Embryonic facial prominence (tissue), 1 donor: ENCODE measurements around the gene ZDHHC8.

Source experiments
- DNase-seq: peaks from one replicate; pipeline ENCODE4 v3.0.0-alpha.2; 2016; ENCODE audit errors: extremely low spot score

ZDHHC8 gene

DNA sequence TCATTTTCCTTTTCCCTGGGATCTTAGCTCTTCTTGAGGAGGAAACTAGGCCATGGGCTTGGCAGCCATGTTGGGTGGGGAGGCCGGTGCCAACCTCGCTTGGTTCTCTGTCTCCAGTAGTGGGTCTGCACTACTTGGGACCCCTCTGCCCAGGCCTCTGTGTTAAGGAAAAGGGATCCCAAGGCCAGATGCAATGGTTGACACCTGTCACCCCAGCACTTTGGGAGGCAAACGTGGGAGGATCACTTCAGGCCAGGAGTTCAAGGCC lies 1.9 kb upstream of the ZDHHC8 start:
- DNase-seq = no peak

- no peak for DNase-seq
Observed at GRCh38 chr22:20130319-20130718, 1.3 kb upstream of the ZDHHC8 start.

DNA sequence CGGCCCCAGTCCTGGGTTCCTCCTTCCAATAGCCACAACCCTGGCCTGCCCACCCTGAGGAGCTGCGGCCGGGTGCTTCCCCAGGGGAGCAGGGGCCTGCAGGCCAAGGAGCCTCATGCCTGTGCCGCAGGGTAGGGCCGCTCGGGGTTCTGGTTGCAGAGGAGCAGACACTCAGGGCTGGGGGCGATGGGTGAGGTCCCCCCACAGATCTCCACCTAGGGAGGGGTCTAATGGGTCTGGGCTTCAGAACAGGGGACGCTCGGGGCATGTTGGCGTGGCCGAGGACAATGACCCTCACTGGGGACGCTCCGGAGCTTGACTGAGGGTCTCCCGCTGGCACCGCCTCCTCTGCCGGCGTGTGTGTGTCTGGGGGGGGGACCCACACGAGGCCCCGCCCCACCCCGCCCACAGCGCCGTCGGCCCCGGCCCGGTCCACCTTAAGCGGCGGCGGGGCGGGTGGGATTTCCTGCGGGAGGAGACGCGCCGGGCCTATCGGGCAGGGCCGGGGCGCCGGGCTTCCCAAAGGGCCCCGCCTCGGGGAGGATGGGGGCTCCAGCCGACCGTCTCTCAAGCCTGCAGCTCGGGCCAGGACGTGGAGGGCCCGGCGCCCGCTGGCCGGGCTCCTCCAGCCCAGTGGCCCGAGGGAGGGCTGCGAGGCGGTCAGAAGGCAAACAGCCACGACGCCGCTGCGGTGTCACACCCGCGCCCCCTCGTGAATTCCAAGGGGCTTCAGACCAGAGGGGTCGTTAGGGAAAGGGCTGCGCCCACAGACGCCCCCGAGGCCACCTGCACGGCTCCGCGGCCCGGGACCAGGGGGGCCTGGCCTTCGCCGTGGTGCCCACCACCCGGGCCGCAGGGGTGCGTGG lies 640 bp upstream of the ZDHHC8 start:
- DNase-seq = no peak

- no peak for DNase-seq
Observed at GRCh38 chr22:20131859-20132685, 468 bp downstream of the ZDHHC8 start.

- DNase-seq = no peak
Observed at GRCh38 chr22:20132686-20133246, 1.2 kb downstream of the ZDHHC8 start.

DNA sequence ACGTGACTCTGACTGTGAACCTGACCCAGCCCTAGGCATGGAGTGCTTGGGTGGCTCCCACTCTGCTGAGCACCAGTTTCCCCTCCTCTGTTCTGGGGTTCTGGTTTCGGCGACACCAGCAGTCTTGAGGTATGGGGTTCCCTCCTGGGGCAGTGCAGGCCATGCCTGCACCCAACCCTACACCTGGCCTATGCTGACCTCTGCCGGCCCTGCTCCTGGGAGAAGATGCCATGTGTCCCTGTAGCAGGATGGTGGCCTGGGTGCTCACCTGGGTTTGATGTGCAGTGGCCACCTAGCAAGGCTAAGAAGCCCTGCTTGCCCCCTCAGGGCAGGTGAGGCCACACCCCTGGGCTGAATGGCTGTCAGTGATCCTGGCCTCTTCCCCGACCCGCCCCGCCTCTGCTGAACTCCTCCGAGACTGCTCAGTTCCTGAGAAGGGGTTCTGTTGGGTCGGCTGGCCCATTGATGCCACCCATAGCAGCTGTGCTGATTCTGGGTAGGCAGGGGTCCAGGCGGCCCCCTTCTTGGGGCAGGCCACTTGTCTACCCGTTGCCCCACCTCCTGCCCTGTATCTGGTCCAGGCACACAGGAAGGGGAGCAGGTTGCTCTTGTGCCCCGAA lies 2.4 kb downstream of the ZDHHC8 start:
- no peak for DNase-seq

DNA sequence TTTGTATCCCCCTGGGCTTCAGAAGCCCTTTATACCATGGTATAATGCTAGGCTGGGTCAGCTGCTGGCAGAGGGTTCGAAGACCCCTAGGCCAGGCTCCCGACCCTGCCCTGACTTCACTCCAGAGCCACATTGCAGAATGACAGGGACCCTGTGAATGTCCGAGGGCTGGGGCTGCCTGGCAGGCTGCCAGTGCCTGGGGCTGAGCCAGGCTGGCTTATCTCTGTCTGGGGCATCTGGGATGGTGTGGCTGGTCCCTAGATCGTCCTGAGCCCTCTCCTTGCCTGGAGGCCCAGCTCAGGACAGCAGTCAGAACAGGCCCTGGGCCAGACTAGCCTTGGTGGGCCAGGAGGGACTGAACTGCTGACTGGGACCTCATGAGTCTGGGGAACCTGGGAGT lies 3.7 kb downstream of the ZDHHC8 start:
- DNase-seq = no peak

DNA sequence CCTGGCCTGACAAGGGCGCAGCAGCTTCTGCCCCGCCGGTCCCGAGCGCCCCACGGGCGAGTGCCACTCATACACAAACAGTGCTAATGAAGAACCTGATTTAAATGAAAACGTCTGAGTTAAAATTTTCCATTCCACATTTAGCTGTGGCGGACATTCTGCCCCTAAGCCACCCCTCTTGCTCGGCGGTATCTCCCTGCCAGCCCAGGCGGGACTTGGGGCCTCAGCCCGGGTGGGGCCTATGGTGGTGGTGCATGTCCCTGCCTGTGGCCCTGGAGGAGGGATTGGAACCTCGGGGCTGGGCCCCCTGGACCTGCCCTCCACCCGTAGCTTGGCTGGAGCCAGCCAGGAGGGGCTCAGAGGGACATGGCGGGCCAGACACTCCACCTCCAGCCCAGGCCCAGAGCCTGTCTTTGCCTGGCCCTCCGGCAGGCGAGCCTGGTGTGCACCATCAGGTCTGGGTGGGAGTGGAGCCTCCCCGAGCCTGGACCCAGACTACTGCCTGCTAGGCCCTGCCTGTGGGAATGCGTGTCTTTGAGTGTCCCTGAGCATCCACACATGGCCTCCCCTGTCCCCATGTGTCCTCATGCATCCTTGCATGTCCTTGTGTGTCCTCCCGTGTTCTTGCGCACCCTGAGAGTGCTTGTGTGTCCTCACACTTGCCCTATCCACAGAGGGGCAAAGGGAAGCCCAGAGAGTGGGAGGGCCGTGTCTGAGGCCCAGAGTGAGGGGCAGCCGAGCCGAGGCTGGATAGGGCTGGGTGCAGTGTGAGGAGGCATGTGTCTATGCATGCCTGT lies 4.4 kb downstream of the ZDHHC8 start:
- no peak for DNase-seq

GRCh38 chr22:20136603-20136873 lies 4.9 kb downstream of the ZDHHC8 start:
- no peak for DNase-seq

DNA sequence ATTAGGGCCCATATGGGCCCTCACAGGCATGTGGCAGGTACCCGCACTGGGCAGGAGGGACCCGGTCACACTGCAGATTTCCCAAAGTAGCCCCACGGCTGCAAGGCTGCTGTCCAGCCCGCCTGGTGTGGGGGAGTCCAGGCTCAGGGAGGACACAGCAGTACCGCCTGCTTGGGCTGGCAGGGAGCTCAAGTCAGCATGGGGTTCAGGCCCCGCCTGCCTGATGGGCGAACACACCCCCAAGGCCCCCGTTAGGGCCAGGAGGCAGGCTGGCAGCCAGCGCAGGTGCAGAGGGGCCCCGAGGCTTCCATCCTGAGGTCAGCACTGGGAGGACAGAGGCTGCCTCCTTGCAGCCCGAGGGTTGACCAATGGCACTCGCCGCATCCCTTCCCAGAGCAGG lies 5.5 kb downstream of the ZDHHC8 start:
- DNase-seq = no peak

DNA sequence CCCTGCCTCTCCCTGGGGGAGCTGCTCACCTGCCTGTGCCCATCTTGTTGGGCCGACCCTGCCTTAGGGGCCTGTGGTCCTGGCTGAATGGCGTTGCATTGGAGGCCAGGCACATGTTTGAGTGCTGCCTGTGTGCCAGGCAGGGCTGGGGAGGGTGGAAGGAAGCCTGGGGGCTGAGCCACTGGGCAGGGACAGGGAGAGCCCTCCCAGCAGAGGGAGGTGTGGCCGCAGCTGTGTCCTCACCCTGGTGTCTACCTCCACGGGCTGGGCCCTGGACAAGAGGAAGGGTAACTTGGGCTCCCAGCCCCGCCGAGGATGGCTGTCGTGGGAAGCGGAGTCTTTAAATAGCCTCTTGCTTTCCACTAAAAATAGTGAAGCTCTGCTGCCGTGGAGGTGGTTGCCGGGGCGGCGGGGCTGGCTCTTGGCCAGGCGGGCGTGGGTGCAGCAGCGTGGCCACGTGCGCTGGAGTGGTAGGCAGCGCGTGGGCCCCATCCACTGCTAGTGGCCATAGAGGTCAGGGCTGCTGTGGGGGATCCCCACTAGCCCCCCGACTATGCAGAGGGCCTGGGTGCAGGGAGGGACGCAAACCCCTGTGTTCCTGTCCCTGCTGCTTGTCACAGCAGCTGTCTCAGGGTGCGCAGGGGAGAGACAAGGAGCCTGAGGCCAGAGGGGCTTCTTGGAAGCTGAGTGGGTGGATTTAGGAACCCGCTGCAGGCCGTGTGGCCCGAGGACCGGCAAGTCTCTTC lies 6.2 kb downstream of the ZDHHC8 start:
- DNase-seq = no peak

GRCh38 chr22:20138417-20138738 lies 6.8 kb downstream of the ZDHHC8 start:
- DNase-seq = no peak

- DNase-seq = no peak
Observed at GRCh38 chr22:20138868-20139267, 7.3 kb downstream of the ZDHHC8 start.

DNA sequence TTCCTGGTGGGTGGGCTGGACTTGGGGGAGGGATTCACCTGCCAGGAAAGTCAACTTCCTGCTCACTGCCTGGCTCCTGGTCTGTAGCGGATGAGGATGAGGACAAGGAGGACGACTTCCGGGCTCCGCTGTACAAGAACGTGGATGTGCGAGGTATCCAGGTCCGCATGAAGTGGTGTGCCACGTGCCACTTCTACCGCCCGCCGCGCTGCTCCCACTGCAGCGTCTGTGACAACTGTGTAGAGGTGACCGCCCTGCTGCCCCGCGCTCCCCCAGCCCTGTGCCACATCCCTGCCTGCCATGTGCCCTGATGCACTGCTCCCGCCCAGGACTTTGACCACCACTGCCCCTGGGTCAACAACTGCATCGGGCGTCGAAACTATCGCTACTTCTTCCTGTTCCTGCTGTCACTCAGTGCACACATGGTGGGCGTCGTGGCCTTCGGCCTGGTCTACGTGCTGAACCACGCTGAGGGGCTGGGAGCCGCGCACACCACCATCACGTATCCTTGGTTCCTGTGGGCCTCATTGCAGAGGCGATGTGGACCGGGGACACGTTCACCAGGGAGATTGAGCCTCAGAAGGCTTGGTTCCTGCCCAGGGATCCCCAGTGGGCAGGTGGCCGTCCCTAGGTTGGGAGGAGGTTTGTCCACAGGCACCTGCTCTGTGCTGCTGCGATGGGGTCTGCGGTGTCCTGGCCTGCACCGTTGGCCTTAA lies 7.9 kb downstream of the ZDHHC8 start:
- DNase-seq = no peak

DNA sequence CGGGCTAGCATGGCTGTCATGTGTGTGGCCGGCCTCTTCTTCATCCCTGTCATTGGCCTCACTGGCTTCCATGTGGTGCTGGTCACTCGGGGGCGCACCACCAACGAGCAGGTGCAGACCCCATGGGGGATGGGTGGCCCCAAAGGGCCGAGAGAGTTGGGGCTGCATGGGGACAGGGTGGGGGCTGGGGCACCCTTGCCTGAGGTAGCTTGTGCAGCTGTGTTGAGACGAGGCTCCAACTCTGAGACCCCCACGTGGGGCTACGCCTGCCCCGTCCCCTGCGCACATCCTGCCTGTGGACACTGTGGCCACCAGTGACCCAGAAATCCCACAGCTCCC lies 8.5 kb downstream of the ZDHHC8 start:
- DNase-seq = no peak

GRCh38 chr22:20140521-20140964 lies 8.9 kb downstream of the ZDHHC8 start:
- DNase-seq = no peak

DNA sequence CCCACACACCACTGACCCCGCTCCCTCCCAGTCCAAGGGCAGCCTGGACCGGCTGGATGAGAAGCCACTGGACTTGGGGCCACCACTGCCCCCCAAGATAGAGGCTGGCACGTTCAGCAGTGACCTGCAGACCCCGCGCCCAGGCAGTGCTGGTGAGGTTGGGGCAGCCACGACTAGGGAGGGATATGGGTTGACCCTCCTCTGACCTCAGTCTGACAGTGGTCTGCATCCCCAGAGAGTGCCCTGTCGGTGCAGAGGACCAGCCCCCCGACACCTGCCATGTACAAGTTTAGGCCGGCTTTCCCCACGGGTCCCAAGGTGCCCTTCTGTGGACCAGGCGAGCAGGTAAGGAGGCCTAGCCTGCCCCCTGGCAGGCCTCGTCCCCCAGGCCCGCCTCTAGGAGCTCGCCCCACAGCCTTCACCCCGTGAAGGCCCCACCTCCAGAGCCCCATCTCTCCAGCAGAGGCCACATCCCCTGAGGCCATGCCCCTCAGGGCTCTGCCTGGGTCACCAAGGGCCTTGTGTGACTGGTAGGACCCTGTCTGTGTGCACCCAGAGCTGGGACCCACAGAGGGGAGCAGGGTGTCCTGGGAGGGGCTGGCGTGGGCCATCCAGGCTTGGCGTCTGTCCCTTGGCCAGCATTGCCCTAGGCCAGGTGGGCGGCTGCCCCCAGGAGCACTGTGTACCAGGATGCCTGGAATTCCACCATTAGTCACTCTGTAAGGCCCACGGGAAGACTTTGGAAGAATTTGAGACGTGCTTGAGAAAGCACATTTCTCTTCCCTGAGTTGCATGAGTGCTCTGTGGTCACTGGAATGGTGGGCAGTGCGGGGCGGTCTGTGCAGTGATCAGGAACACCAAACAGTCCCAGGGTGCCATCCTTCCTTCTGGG lies 9.8 kb downstream of the ZDHHC8 start:
- no peak for DNase-seq

DNA sequence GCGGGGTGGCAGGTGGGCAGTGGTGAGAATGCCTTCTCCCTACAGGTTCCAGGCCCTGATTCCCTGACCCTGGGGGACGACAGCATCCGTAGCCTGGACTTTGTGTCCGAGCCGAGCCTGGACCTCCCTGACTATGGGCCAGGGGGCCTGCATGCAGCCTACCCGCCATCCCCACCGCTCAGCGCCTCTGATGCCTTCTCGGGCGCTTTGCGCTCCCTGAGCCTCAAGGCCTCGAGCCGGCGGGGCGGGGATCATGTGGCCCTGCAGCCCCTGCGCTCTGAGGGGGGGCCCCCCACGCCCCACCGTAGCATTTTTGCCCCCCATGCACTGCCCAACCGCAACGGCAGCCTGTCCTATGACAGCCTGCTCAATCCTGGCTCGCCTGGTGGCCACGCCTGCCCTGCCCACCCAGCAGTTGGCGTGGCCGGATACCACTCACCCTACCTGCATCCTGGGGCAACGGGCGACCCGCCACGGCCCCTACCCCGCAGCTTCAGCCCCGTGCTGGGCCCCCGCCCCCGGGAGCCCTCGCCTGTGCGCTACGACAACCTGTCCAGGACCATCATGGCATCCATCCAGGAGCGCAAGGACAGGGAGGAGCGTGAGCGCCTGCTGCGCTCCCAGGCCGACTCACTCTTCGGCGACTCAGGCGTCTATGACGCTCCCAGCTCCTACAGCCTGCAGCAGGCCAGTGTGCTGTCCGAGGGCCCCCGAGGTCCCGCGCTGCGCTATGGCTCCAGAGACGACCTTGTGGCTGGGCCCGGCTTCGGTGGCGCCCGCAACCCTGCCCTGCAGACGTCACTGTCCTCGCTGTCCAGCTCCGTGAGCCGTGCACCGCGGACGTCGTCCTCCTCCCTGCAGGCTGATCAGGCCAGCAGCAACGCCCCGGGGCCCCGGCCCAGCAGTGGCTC lies 11.4 kb downstream of the ZDHHC8 start:
- DNase-seq = no peak
